BLaER1 (cell line): ENCODE measurements around the gene FOS.

Experiments
- H3K27ac ChIP-seq: shearing (Covaris generic); formaldehyde crosslinking; 2 replicates; pipeline ENCODE4 v1.8.1; 2022
- H3K27me3 ChIP-seq: shearing (Covaris generic); formaldehyde crosslinking; 2 replicates; pipeline ENCODE4 v1.8.1; 2022
- H3K36me3 ChIP-seq: shearing (Covaris generic); formaldehyde crosslinking; 2 replicates; pipeline ENCODE4 v1.8.1; 2022
- H3K4me1 ChIP-seq: shearing (Covaris generic); formaldehyde crosslinking; 2 replicates; pipeline ENCODE4 v1.8.1; 2022
- H3K4me2 ChIP-seq: shearing (Covaris generic); formaldehyde crosslinking; 2 replicates; pipeline ENCODE4 v1.8.1; 2022
- H3K4me3 ChIP-seq: shearing (Covaris generic); formaldehyde crosslinking; 2 replicates; pipeline ENCODE4 v1.8.1; 2022
- H3K9ac ChIP-seq: shearing (Covaris generic); formaldehyde crosslinking; 2 replicates; pipeline ENCODE4 v1.8.1; 2022
- H3K9me3 ChIP-seq: shearing (Covaris generic); formaldehyde crosslinking; 2 replicates; pipeline ENCODE4 v1.8.1; 2022
- H4K20me1 ChIP-seq: shearing (Covaris generic); formaldehyde crosslinking; 2 replicates; pipeline ENCODE4 v1.8.1; 2022
- Cebpa-rat ChIP-seq: shearing (Covaris generic); IDR thresholded peaks from 2 replicates; pipeline ENCODE4 v1.8.1; 2022

FOS gene

GRCh38 chr14:75261820-75262219 is 16.8 kb upstream of the FOS start:
- H3K9me3 ChIP-seq = no peaks in the 10 kb centered on the region
- no peak overlapping the region for H3K27ac ChIP-seq
- H4K20me1 ChIP-seq = no peaks in the 10 kb centered on the region
- H3K4me1 ChIP-seq = peaks cover 44% of the 10 kb centered on the region
- H3K4me3 ChIP-seq = no peak overlapping the region
- H3K36me3 ChIP-seq = no peaks in the 10 kb centered on the region
- no peak overlapping the region for H3K9ac ChIP-seq
- TF ChIP-seq Cebpa-rat = no peak
- H3K4me2 ChIP-seq = no peak overlapping the region
- H3K27me3 ChIP-seq = no peaks in the 10 kb centered on the region

GRCh38 chr14:75262641-75263040 is 16.0 kb upstream of the FOS start:
- Histone ChIP-seq H4K20me1 (no peaks in the 10 kb centered on the region), H3K9me3 (no peaks in the 10 kb centered on the region), H3K27me3 (no peaks in the 10 kb centered on the region), H3K4me3 (no peak overlapping the region), H3K27ac (no peak overlapping the region), H3K4me1 (peaks cover 36% of the 10 kb centered on the region), H3K36me3 (no peaks in the 10 kb centered on the region), H3K9ac (no peak overlapping the region), H3K4me2 (no peak overlapping the region)
- TF ChIP-seq Cebpa-rat = no peak

- Histone ChIP-seq H3K36me3 (no peaks in the 10 kb centered on the region), H3K27ac (no peak overlapping the region), H3K4me2 (no peak overlapping the region)
Observed at GRCh38 chr14:75264036-75264435, 14.6 kb upstream of the FOS start.

GRCh38 chr14:75267141-75267721 is 11.4 kb upstream of the FOS start:
- no peaks in the 10 kb centered on the region for H4K20me1 ChIP-seq
- no peak overlapping the region for H3K27ac ChIP-seq
- no peaks in the 10 kb centered on the region for H3K27me3 ChIP-seq
- TF ChIP-seq Cebpa-rat = no peak
- H3K36me3 ChIP-seq = no peaks in the 10 kb centered on the region
- no peaks in the 10 kb centered on the region for H3K4me1 ChIP-seq
- H3K9ac ChIP-seq = no peak overlapping the region
- H3K9me3 ChIP-seq = no peaks in the 10 kb centered on the region
- H3K4me3 ChIP-seq = no peak overlapping the region
- no peak overlapping the region for H3K4me2 ChIP-seq

More at GRCh38 chr14:75264036-75264435, 14.6 kb upstream of the FOS start:
- H3K4me1 ChIP-seq = peaks cover 24% of the 10 kb centered on the region
- no peaks in the 10 kb centered on the region for H3K9me3 ChIP-seq
- no peak overlapping the region for H3K9ac ChIP-seq
- no peaks in the 10 kb centered on the region for H4K20me1 ChIP-seq
- H3K4me3 ChIP-seq = no peak overlapping the region
- TF ChIP-seq Cebpa-rat = no peak
- H3K27me3 ChIP-seq = no peaks in the 10 kb centered on the region

- no peak for TF ChIP-seq Cebpa-rat
- no peak overlapping the region for H3K27ac ChIP-seq
- peaks cover 8% of the 10 kb centered on the region for H3K4me1 ChIP-seq
- no peaks in the 10 kb centered on the region for H3K9me3 ChIP-seq
- H3K36me3 ChIP-seq = no peaks in the 10 kb centered on the region
- no peak overlapping the region for H3K4me2 ChIP-seq
- H3K27me3 ChIP-seq = no peaks in the 10 kb centered on the region
- H3K4me3 ChIP-seq = no peak overlapping the region
- H3K9ac ChIP-seq = no peak overlapping the region
- no peaks in the 10 kb centered on the region for H4K20me1 ChIP-seq
Observed at GRCh38 chr14:75268633-75269550, 9.7 kb upstream of the FOS start.

- H3K9me3 ChIP-seq = no peaks in the 10 kb centered on the region
- H3K4me3 ChIP-seq = no peak overlapping the region
- no peak overlapping the region for H3K27ac ChIP-seq
- H3K27me3 ChIP-seq = peaks cover 8% of the 10 kb centered on the region; the same call in 1 of the 2 replicates
- no peaks in the 10 kb centered on the region for H3K36me3 ChIP-seq
- TF ChIP-seq Cebpa-rat = no peak
- peaks cover 34% of the 10 kb centered on the region for H3K4me1 ChIP-seq
- no peaks in the 10 kb centered on the region for H4K20me1 ChIP-seq
- H3K4me2 ChIP-seq = no peak overlapping the region
- H3K9ac ChIP-seq = no peak overlapping the region
Observed at GRCh38 chr14:75271514-75271913, 7.1 kb upstream of the FOS start.

- H3K4me3 ChIP-seq = no peak overlapping the region
- no peak for TF ChIP-seq Cebpa-rat
- H3K9me3 ChIP-seq = no peaks in the 10 kb centered on the region
- H3K27me3 ChIP-seq = peaks cover 24% of the 10 kb centered on the region
- H4K20me1 ChIP-seq = no peaks in the 10 kb centered on the region
- H3K36me3 ChIP-seq = no peaks in the 10 kb centered on the region
- peaks cover 48% of the 10 kb centered on the region for H3K4me1 ChIP-seq
- no peak overlapping the region for H3K9ac ChIP-seq
- H3K4me2 ChIP-seq = peak overlapping the region; percentile 95
- H3K27ac ChIP-seq = no peak overlapping the region
Observed at GRCh38 chr14:75273272-75274049, 5.2 kb upstream of the FOS start.

- H3K9ac ChIP-seq = no peak overlapping the region
- H3K4me3 ChIP-seq = no peak overlapping the region
- peak overlapping the region; percentile 95 for H3K4me2 ChIP-seq
- peaks cover 53% of the 10 kb centered on the region for H3K4me1 ChIP-seq
- no peak for TF ChIP-seq Cebpa-rat
- peak overlapping the region; percentile 49; the same call in 1 of the 2 replicates for H3K27ac ChIP-seq
- no peaks in the 10 kb centered on the region for H3K36me3 ChIP-seq
- H3K27me3 ChIP-seq = peaks cover 30% of the 10 kb centered on the region
- no peaks in the 10 kb centered on the region for H3K9me3 ChIP-seq
- H4K20me1 ChIP-seq = peaks cover 6% of the 10 kb centered on the region
Observed at GRCh38 chr14:75274050-75274898, 4.4 kb upstream of the FOS start.
